Brain microvascular endothelial cell (primary cell): ENCODE data around the gene SYT17.
A peak's percentile ranks its signal among the peaks of the same experiment; 100 is the strongest.

Experiments
- DNase-seq: peaks from one replicate; pipeline ENCODE4 v3.0.0-alpha.2; 2020
- H3K27ac ChIP-seq: fragments of 250-450 bp; sonication (Bioruptor Pico); 2 replicates; pipeline ENCODE4 v1.5.1; 2020; ENCODE audit warnings: mild to moderate bottlenecking, moderate library complexity
- H3K27me3 ChIP-seq: fragments of 250-450 bp; sonication (Bioruptor Pico); replicated peaks from 2 replicates; pipeline ENCODE4 v1.5.1; 2020; ENCODE audit warnings: mild to moderate bottlenecking
- H3K36me3 ChIP-seq: fragments of 250-450 bp; sonication (Bioruptor Pico); replicated peaks from 2 replicates; pipeline ENCODE4 v1.5.1; 2020; ENCODE audit warnings: mild to moderate bottlenecking
- H3K4me3 ChIP-seq: 2 replicates; pipeline ENCODE4 v1.5.1; 2011; ENCODE audit warnings: low read depth, mild to moderate bottlenecking, control low read depth, low read length, moderate library complexity
- in situ Hi-C: cut with HindIII; loops from 2 replicates; pipeline ENCODE4 v1.10.0; 2017; ENCODE audit warnings: low sequenced_read_pairs, low pct_ligation_motif_present
- TF ChIP-seq, protein P1 (sequence below): IDR thresholded peaks from 2 replicates; pipeline ENCODE4 v1.5.1; 2011; ENCODE audit warnings: low read depth, mild to moderate bottlenecking, moderate library complexity, low read length, control low read depth, inconsistent platforms; ENCODE audit errors: missing control alignments

SYT17 gene

DNA sequence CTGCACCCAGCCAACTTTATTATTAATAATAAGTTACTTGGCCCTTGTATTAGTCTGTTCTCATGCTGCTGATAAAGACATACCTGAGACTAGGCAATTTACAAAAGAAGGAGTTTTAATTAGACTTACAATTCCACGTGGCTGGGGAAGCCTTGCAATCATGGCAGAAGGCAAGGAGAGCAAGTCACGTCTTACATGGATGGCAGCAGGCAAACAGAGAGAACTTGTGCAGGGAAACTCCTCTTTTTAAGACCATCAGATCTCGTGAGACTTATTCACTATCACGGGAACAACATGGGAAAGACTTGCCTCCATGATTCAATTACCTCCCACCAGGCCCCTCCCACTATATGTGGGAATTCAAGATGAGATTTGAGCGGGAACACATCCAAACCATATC, 47.7 kb downstream of the SYT17 start:
- TF ChIP-seq, protein P1, sequence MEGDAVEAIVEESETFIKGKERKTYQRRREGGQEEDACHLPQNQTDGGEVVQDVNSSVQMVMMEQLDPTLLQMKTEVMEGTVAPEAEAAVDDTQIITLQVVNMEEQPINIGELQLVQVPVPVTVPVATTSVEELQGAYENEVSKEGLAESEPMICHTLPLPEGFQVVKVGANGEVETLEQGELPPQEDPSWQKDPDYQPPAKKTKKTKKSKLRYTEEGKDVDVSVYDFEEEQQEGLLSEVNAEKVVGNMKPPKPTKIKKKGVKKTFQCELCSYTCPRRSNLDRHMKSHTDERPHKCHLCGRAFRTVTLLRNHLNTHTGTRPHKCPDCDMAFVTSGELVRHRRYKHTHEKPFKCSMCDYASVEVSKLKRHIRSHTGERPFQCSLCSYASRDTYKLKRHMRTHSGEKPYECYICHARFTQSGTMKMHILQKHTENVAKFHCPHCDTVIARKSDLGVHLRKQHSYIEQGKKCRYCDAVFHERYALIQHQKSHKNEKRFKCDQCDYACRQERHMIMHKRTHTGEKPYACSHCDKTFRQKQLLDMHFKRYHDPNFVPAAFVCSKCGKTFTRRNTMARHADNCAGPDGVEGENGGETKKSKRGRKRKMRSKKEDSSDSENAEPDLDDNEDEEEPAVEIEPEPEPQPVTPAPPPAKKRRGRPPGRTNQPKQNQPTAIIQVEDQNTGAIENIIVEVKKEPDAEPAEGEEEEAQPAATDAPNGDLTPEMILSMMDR: no peak
- no peak overlapping the region for H3K27ac ChIP-seq
- no peak overlapping the region for H3K4me3 ChIP-seq
- no peak for DNase-seq
- in situ Hi-C loops: no loop called here
- H3K27me3 ChIP-seq: no peaks in the 10 kb centered on the region
- H3K36me3 ChIP-seq: no peaks in the 10 kb centered on the region

DNA sequence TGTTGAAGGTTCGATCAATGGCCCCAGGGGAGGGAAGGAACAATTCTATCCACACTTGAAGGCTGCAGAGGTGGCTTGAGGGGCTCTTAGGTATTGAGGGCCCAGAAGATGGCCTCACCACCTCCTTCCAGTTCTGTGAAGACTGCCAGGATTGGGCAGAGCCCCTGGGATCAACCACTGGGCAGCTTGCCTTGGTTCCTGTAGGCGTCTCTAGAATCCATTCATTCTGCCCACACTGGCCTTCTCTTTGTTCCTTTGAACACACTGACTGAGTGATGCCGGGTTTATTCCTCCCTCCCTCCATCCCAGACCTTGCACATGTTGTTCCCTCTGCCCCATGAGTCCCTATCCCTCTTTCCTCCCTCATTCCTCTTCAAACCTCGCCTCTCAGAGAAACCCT, 50.5 kb downstream of the SYT17 start:
- no peak overlapping the region for H3K4me3 ChIP-seq
- H3K36me3 ChIP-seq: no peaks in the 10 kb centered on the region
- no peak overlapping the region for H3K27ac ChIP-seq
- no peaks in the 10 kb centered on the region for H3K27me3 ChIP-seq
- TF ChIP-seq, protein P1: no peak
- in situ Hi-C loops: no loop called here
- no peak for DNase-seq

DNA sequence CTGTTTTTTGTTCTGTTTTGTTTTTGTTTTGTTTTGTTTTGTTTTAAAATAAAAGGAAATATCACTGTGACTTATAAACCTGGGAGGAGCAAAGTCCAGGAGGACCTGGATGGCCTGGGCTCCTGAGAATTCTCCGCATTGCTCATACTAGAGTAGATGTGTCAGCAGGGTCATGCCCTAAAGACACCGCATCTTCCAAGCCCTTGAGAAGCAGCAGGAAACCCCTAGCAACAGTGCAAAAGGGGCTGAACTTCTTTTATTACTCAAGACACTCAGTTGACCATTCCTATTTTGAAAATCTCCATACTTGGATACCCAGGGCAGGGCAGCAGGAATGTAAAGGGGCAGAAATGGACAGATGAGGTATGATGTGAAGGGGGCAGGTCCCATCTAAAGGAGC, 51.8 kb downstream of the SYT17 start:
- in situ Hi-C loops: no loop called here
- Histone ChIP-seq H3K4me3 (no peak overlapping the region), H3K27me3 (no peaks in the 10 kb centered on the region), H3K36me3 (no peaks in the 10 kb centered on the region), H3K27ac (no peak overlapping the region)
- TF ChIP-seq, protein P1: no peak
- DNase-seq: no peak

DNA sequence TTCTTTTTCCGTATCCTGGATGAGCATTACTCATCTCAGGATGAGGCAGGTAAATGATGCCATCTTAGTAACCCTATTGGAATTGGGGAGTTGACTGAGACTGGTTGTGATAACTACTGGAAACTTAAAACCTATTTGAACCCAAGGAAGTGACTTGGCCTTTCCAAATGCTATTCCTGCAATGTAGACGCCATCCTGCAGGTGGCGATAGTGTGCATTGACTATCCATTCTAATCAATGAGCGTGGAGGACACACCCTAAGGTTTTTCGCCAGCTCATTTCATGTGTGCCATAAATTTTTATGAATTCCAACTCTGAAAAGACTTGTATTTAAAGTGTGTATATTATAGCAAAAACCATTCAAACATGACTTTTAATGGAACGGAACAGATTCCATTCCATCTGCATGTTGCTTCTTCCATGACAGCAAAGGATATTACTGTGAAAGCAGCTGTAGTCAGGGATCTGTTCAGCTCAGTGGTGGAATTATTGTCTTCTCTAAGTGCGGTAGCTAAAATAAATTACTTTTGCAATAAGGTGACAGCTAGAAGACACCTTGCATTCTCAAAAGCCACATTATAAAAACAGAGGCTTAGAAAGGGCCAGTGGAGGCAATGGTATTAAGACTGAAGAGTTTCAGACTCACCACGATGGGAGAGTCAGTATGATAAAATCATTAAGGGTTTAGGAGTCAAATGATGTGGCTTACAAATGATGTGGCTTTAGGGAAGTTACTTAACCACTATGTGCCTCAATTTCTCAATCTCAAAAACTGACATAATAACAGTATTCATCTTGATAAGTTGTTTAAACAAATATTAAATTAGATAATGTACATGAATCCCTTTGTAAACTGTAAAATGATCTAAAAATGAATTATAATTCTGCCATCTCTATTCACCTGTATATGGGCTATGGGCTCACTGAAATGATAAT, 55.5 kb downstream of the SYT17 start:
- in situ Hi-C loops: no loop called here
- Histone ChIP-seq H3K27me3 (no peaks in the 10 kb centered on the region), H3K4me3 (no peak overlapping the region), H3K27ac (no peak overlapping the region), H3K36me3 (no peaks in the 10 kb centered on the region)
- DNase-seq: peak; percentile 7
- TF ChIP-seq, protein P1: peak; percentile 73

DNA sequence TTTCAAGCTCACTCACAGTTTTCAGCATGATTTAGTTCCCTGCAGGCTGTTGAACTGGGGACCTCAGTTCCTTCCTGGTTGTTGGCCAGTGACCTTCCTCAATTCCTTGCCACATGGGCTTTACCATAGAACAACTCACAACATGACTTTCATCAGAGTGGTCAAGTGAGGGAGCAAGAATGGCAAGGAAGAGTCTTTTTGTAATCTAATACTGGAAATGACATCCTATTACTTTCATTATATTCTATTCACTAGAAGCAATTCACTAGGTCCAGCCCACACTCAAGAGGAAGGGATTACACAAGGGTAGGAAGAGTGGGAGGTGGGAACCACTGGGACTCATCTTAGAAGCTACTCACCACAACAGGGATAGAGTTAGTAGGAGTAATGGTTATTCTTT, 57.6 kb downstream of the SYT17 start:
- no peak for DNase-seq
- H3K27ac ChIP-seq: no peak overlapping the region
- no peak overlapping the region for H3K4me3 ChIP-seq
- TF ChIP-seq, protein P1: no peak
- no peaks in the 10 kb centered on the region for H3K36me3 ChIP-seq
- no peaks in the 10 kb centered on the region for H3K27me3 ChIP-seq
- in situ Hi-C loops: no loop called here
